SK-N-SH (cell line): ENCODE measurements around the gene BRD1. TPM values are rescaled to one million over a fixed set of nuclear protein-coding genes. Genes with fewer than 3 reads are reported as not detected.
A peak's percentile ranks its signal among the peaks of the same experiment; 100 is the strongest.

Source experiments
- CTCF ChIA-PET: fragments of 300-600, 350-600 bp; formaldehyde crosslinking; extraction: SDS; loops from one replicate; lab custom pipeline; 2021; lab: Yijun Ruan, JAX
- POLR2A ChIA-PET: fragments of 350-600 bp; sonication (Branson Sonifier 250); formaldehyde crosslinking; extraction: SDS; loops from one replicate; lab custom pipeline; 2020; ENCODE audit warnings: antibody characterized with exemption, inconsistent platforms; lab: Yijun Ruan, JAX
- DNase-seq: peaks from one replicate; pipeline ENCODE4 v3.0.0; 2012
- H2AFZ ChIP-seq: fragments of 200-600 bp; sonication (generic); 2 replicates; pipeline ENCODE4 v1.8.1; 2016; ENCODE audit warnings: antibody characterized with exemption, mild to moderate bottlenecking, low read depth
- H3F3A ChIP-seq: fragments of 200-600 bp; sonication (generic); replicated peaks from 2 replicates; pipeline ENCODE3; 2016; ENCODE audit warnings: antibody characterized with exemption, mild to moderate bottlenecking; ENCODE audit not compliant: insufficient read depth
- H3K27ac ChIP-seq, 2 experiments: fragments of 200-500 bp in 1 of 2; fragments of 200-600 bp in 1 of 2; sonication (Bioruptor generic) in 1 of 2; sonication (generic), shearing (Covaris generic) in 1 of 2; 2 replicates each; pipeline versions ENCODE4 v1.5.1 to v1.6.1; 2014 to 2016; ENCODE audit warnings: low read depth in 2 of 2, inconsistent platforms in 1 of 2, low read length in 1 of 2, mild to moderate bottlenecking in 1 of 2, mixed read lengths in 1 of 2
- H3K27me3 ChIP-seq: fragments of 200-600 bp; sonication (generic), shearing (Covaris generic); 2 replicates; pipeline ENCODE4 v1.6.1; 2016; ENCODE audit warnings: mixed run types; ENCODE audit not compliant: insufficient read depth
- H3K36me3 ChIP-seq, 2 experiments: fragments of 200-500 bp in 1 of 2; fragments of 200-600 bp in 1 of 2; sonication (Bioruptor generic) in 1 of 2; sonication (generic) in 1 of 2; replicated peaks in 1 of 2; 2 replicates each; pipeline versions ENCODE3 to v1.5.1; 2014 to 2016; ENCODE audit warnings: low read length in 1 of 2, mild to moderate bottlenecking in 1 of 2; ENCODE audit not compliant: insufficient read depth in 2 of 2, control insufficient read depth in 1 of 2
- H3K4me1 ChIP-seq, 2 experiments: fragments of 200-500 bp in 1 of 2; fragments of 200-600 bp in 1 of 2; sonication (Bioruptor generic) in 1 of 2; sonication (generic), shearing (Covaris generic) in 1 of 2; 2 replicates each; pipeline versions ENCODE4 v1.5.1 to v1.6.1; 2014 to 2016; ENCODE audit warnings: low read depth in 1 of 2, low read length in 1 of 2, mixed run types in 1 of 2; ENCODE audit not compliant: insufficient read depth in 2 of 2, control insufficient read depth in 1 of 2
- H3K4me2 ChIP-seq: fragments of 200-600 bp; sonication (generic), shearing (Covaris generic); 2 replicates; pipeline ENCODE4 v1.6.1; 2017; ENCODE audit warnings: mixed run types
- H3K4me3 ChIP-seq, 2 experiments: fragments of 200-500 bp in 1 of 2; fragments of 200-600 bp in 1 of 2; sonication (Bioruptor generic) in 1 of 2; sonication (generic), shearing (Covaris generic) in 1 of 2; 2 replicates each; pipeline versions ENCODE4 v1.5.1 to v1.8.1; 2014 to 2016; ENCODE audit warnings: low read depth in 2 of 2, inconsistent platforms in 1 of 2, low read length in 1 of 2, mild to moderate bottlenecking in 1 of 2, mixed read lengths in 1 of 2, moderate library complexity in 1 of 2
- H3K79me2 ChIP-seq: fragments of 200-600 bp; sonication (generic); 2 replicates; pipeline ENCODE4 v1.8.1; 2017; ENCODE audit warnings: mild to moderate bottlenecking; ENCODE audit not compliant: insufficient read depth
- H3K9ac ChIP-seq: fragments of 200-600 bp; sonication (generic); 2 replicates; pipeline ENCODE4 v1.6.1; 2017; ENCODE audit warnings: mixed run types
- H3K9me2 ChIP-seq: fragments of 200-600 bp; sonication (generic); 2 replicates; pipeline ENCODE4 v1.6.1; 2017; ENCODE audit warnings: mixed run types
- H3K9me3 ChIP-seq: fragments of 200-600 bp; sonication (generic); 2 replicates; pipeline ENCODE4 v1.6.1; 2017; ENCODE audit warnings: mixed run types, mild to moderate bottlenecking, moderate library complexity
- H4K20me1 ChIP-seq: fragments of 200-600 bp; sonication (generic); 2 replicates; pipeline ENCODE4 v1.6.1; 2017; ENCODE audit warnings: mild to moderate bottlenecking, mixed run types; ENCODE audit not compliant: insufficient read depth
- CHD2 ChIP-seq: fragments of 150-350 bp; IDR thresholded peaks from 2 replicates; pipeline ENCODE4 v1.6.1; 2018; ENCODE audit warnings: low read length; ENCODE audit not compliant: partially characterized antibody
- EP300 ChIP-seq, 2 experiments: IDR thresholded peaks; 2 replicates each; pipeline versions ENCODE4 v1.4.0 to v1.6.1; 2012; ENCODE audit warnings: borderline replicate concordance in 1 of 2, low read depth in 1 of 2, low read length in 1 of 2
- EZH2phosphoT487 ChIP-seq: fragments of 200-600 bp; sonication (generic); IDR thresholded peaks from 2 replicates; pipeline ENCODE4 v1.6.1; 2017; ENCODE audit warnings: low read depth, mixed run types, mild to moderate bottlenecking, antibody characterized with exemption, moderate library complexity, borderline replicate concordance
- GABPA ChIP-seq: IDR thresholded peaks from 2 replicates; pipeline ENCODE4 v1.4.0; 2012; ENCODE audit warnings: low read depth, mild to moderate bottlenecking
- GATA2 ChIP-seq: sonication (generic); formaldehyde crosslinking; IDR thresholded peaks from 2 replicates; pipeline ENCODE4 v1.5.0; 2020; ENCODE audit warnings: mild to moderate bottlenecking, missing genetic modification reagents
- JUND ChIP-seq: IDR thresholded peaks from 2 replicates; pipeline ENCODE4 v1.4.0; 2012
- MEF2A ChIP-seq: IDR thresholded peaks from 2 replicates; pipeline ENCODE4 v1.4.0; 2012; ENCODE audit warnings: low read depth, borderline replicate concordance
- MXI1 ChIP-seq: IDR thresholded peaks from 2 replicates; pipeline ENCODE4 v1.6.1; 2012; ENCODE audit warnings: mild to moderate bottlenecking, low read depth, low read length, improper control_type of control experiment
- NRF1 ChIP-seq: IDR thresholded peaks from 2 replicates; pipeline ENCODE4 v1.6.1; 2012; ENCODE audit warnings: low read depth, mild to moderate bottlenecking, low read length
- POLR2AphosphoS5 ChIP-seq: IDR thresholded peaks from 2 replicates; pipeline ENCODE4 v1.6.1; 2012; ENCODE audit warnings: low read depth, low read length
- RAD21 ChIP-seq: IDR thresholded peaks from 2 replicates; pipeline ENCODE4 v1.6.1; 2012; ENCODE audit warnings: mild to moderate bottlenecking, low read length
- RCOR1 ChIP-seq: fragments of 150-350 bp; IDR thresholded peaks from 2 replicates; pipeline ENCODE4 v1.6.1; 2017; ENCODE audit warnings: antibody characterized with exemption, low read length
- RFX5 ChIP-seq: IDR thresholded peaks from 2 replicates; pipeline ENCODE4 v1.6.1; 2012; ENCODE audit warnings: mild to moderate bottlenecking, improper control_type of control experiment, low read length
- RXRA ChIP-seq: IDR thresholded peaks from 2 replicates; pipeline ENCODE4 v1.4.0; 2012; ENCODE audit warnings: low read depth, mild to moderate bottlenecking, borderline replicate concordance
- SIN3A ChIP-seq: IDR thresholded peaks from 2 replicates; pipeline ENCODE4 v1.6.1; 2012; ENCODE audit warnings: low read depth, mild to moderate bottlenecking, low read length, moderate library complexity, borderline replicate concordance
- TAF1 ChIP-seq: IDR thresholded peaks from 2 replicates; pipeline ENCODE4 v1.6.1; 2012; ENCODE audit warnings: low read depth, mild to moderate bottlenecking, low read length, moderate library complexity, borderline replicate concordance
- TEAD4 ChIP-seq: IDR thresholded peaks from 2 replicates; pipeline ENCODE4 v1.4.0; 2012; ENCODE audit warnings: mild to moderate bottlenecking, borderline replicate concordance; ENCODE audit not compliant: insufficient read depth
- YY1 ChIP-seq: IDR thresholded peaks from 2 replicates; pipeline ENCODE4 v1.4.0; 2012; ENCODE audit warnings: low read depth, mild to moderate bottlenecking
- WGBS: methylation state at CpG from one replicate; pipeline ENCODE4 v1.1.6; 2017; ENCODE audit warnings: low lambda C conversion rate; 5-methylcytosine and 5-hydroxymethylcytosine counted together
- polyA plus RNA-seq, 3 experiments: library from polyadenylated mRNA; depleted of rRNA; stranded (reverse); fragments of >200 nt; gene quantifications; 2 replicates each; pipeline ENCODE4 v1.2.3, GENCODE V29; 2012
- TF ChIP-seq, protein P1 (sequence below): fragments of 200-600 bp; sonication (generic); IDR thresholded peaks from 2 replicates; pipeline ENCODE4 v1.6.1; 2017; ENCODE audit warnings: antibody characterized with exemption, mild to moderate bottlenecking, moderate library complexity
- TF ChIP-seq, protein P2 (sequence below): IDR thresholded peaks from 2 replicates; pipeline ENCODE4; 2012
- TF ChIP-seq, protein P3 (sequence below): IDR thresholded peaks from 2 replicates; pipeline ENCODE4 v1.4.0; 2012; ENCODE audit warnings: low read depth, borderline replicate concordance
- TF ChIP-seq, protein P4 (sequence below): IDR thresholded peaks from 2 replicates; pipeline ENCODE4 v1.4.0; 2012; ENCODE audit warnings: low read depth
- TF ChIP-seq, protein P5 (sequence below): IDR thresholded peaks from 2 replicates; pipeline ENCODE4 v1.4.0; 2012; ENCODE audit warnings: low read depth, borderline replicate concordance

Gene BRD1
- polyA plus RNA-seq, 1 of the 3 experiments (the other 2 are of a cell fraction): 10.3 TPM

DNA sequence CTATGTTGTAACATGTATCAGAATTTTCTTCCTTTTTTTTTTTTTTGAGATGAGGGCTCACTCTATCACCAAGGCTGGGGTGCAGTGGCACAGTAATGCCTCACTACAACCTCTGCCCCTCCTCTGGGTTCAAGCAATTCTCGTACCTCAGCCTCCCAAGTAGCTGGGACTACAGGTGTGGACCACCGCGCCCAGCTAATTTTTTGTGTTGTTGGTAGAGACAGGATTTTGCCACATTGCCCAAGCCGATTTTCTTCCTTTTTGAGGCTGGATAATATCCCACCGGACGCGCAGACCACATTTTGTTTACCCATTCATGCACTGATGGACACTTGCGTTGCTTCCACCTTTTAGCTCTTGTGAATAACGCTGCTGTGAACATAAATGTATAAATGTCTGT is 97.0 kb downstream of the BRD1 start (continued):
- TF ChIP-seq, protein P1, sequence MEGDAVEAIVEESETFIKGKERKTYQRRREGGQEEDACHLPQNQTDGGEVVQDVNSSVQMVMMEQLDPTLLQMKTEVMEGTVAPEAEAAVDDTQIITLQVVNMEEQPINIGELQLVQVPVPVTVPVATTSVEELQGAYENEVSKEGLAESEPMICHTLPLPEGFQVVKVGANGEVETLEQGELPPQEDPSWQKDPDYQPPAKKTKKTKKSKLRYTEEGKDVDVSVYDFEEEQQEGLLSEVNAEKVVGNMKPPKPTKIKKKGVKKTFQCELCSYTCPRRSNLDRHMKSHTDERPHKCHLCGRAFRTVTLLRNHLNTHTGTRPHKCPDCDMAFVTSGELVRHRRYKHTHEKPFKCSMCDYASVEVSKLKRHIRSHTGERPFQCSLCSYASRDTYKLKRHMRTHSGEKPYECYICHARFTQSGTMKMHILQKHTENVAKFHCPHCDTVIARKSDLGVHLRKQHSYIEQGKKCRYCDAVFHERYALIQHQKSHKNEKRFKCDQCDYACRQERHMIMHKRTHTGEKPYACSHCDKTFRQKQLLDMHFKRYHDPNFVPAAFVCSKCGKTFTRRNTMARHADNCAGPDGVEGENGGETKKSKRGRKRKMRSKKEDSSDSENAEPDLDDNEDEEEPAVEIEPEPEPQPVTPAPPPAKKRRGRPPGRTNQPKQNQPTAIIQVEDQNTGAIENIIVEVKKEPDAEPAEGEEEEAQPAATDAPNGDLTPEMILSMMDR: no peak
- no peak for TF ChIP-seq GABPA
- TF ChIP-seq EP300 (IDR thresholded peaks at IDR 0.05; ENCODE audit: borderline replicate concordance in 1 of 2, low read depth in 1 of 2, low read length in 1 of 2): no peak
- TF ChIP-seq MXI1: no peak
- no peak for TF ChIP-seq EZH2phosphoT487
- no peak for TF ChIP-seq RFX5
- TF ChIP-seq POLR2AphosphoS5: no peak

DNA sequence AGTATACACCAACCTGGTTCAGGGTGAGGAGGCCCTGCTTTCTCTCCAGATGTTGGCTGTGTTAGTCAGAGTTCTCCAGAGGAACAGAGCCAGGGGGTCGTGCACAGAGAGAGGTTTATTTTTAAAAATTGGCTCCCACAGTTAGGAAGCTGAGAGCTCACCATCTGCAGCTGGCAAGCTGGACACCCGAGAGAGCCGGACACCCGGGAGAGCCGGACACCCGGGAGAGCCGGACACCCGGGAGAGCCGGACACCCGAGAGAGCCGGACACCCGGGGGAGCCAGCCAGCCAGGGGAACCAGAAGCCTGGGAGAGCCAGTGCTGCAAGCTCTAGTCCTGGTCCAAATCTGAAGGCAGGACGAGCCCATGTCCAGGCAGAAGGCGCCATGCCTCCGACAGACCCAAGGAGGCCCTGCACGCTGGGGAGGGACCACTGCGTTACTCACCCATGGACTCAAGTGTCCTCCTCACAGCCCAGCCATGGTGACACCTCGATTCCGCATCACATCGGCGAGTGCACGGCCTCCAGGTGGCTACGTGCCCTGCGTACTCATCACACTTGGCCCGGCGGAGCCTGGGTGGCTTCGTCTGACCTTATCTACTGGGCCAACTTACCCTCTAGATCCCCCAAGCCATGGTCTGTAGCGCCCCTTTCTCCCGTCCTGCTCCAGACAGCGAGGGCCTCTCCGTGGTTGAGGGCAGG is 99.0 kb downstream of the BRD1 start:
- peak; percentile 19 for DNase-seq
- TF ChIP-seq MEF2A (no peak), JUND (no peak), NRF1 (no peak), YY1 (no peak), POLR2AphosphoS5 (no peak), RCOR1 (no peak), TAF1 (no peak), SIN3A (no peak), GATA2 (CRISPR knock-in tag) (no peak), CHD2 (no peak), MXI1 (no peak), RXRA (no peak), RFX5 (no peak), EZH2phosphoT487 (no peak), RAD21 (no peak), TEAD4 (no peak)
- TF ChIP-seq, protein P2, sequence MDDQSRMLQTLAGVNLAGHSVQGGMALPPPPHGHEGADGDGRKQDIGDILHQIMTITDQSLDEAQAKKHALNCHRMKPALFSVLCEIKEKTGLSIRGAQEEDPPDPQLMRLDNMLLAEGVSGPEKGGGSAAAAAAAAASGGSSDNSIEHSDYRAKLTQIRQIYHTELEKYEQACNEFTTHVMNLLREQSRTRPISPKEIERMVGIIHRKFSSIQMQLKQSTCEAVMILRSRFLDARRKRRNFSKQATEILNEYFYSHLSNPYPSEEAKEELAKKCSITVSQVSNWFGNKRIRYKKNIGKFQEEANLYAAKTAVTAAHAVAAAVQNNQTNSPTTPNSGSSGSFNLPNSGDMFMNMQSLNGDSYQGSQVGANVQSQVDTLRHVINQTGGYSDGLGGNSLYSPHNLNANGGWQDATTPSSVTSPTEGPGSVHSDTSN: no peak
- TF ChIP-seq, protein P3, sequence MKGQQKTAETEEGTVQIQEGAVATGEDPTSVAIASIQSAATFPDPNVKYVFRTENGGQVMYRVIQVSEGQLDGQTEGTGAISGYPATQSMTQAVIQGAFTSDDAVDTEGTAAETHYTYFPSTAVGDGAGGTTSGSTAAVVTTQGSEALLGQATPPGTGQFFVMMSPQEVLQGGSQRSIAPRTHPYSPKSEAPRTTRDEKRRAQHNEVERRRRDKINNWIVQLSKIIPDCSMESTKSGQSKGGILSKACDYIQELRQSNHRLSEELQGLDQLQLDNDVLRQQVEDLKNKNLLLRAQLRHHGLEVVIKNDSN: no peak
- TF ChIP-seq, protein P4, sequence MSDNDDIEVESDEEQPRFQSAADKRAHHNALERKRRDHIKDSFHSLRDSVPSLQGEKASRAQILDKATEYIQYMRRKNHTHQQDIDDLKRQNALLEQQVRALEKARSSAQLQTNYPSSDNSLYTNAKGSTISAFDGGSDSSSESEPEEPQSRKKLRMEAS: no peak
- TF ChIP-seq, protein P5, sequence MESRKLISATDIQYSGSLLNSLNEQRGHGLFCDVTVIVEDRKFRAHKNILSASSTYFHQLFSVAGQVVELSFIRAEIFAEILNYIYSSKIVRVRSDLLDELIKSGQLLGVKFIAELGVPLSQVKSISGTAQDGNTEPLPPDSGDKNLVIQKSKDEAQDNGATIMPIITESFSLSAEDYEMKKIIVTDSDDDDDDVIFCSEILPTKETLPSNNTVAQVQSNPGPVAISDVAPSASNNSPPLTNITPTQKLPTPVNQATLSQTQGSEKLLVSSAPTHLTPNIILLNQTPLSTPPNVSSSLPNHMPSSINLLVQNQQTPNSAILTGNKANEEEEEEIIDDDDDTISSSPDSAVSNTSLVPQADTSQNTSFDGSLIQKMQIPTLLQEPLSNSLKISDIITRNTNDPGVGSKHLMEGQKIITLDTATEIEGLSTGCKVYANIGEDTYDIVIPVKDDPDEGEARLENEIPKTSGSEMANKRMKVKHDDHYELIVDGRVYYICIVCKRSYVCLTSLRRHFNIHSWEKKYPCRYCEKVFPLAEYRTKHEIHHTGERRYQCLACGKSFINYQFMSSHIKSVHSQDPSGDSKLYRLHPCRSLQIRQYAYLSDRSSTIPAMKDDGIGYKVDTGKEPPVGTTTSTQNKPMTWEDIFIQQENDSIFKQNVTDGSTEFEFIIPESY: no peak
- Histone ChIP-seq H3K4me2 (no peak overlapping the region), H3K9me3 (no peaks in the 10 kb centered on the region), H3K36me3 (no peaks in the 10 kb centered on the region), H3K27ac (no peak overlapping the region), H3K9me2 (no peaks in the 10 kb centered on the region), H3K4me1 (peaks cover 0 to 2% of the 10 kb centered on the region in 2 experiments; a peak in 1 of 4 replicates), H4K20me1 (no peaks in the 10 kb centered on the region), H3K9ac (no peak overlapping the region), H3F3A (no peaks in the 10 kb centered on the region), H3K79me2 (no peaks in the 10 kb centered on the region), H2AFZ (no peak overlapping the region), H3K27me3 (peaks cover 9% of the 10 kb centered on the region; the same call in 1 of the 2 replicates), H3K4me3 (no peak overlapping the region)
- POLR2A ChIA-PET: no interaction called here
- 60% methylated on average over 6 of the region's 31 CpGs for WGBS
- CTCF ChIA-PET: interaction anchor here (1.6 to 3.3 kb wide), 2 partner anchors 27 to 295 kb away, joined by 3 to 15 read pairs; no protein-coding TSS in a partner anchor
